Skeletal muscle satellite cell (primary cell): ENCODE results near the gene DDX46.
"Not testable (repeated sequence)": the region's sequence is repeated elsewhere in the genome, so short reads cannot be mapped to it uniquely, and the experiment has no call there.

ENCODE experiments used
- H3K27me3 ChIP-seq: 2 replicates; pipeline ENCODE4 v1.7.0; 2013; ENCODE audit warnings: low read length; ENCODE audit not compliant: control insufficient read depth, insufficient read depth
- H3K36me3 ChIP-seq: 2 replicates; pipeline ENCODE4 v1.7.0; 2013; ENCODE audit warnings: mild to moderate bottlenecking, control low read depth, low read length; ENCODE audit not compliant: insufficient read depth
- H3K4me1 ChIP-seq: 2 replicates; pipeline ENCODE4 v1.7.0; 2013; ENCODE audit warnings: low read length; ENCODE audit not compliant: control insufficient read depth, insufficient read depth
- H3K4me2 ChIP-seq: 2 replicates; pipeline ENCODE4 v1.7.0; 2013; ENCODE audit warnings: mild to moderate bottlenecking, low read length
- H3K4me3 ChIP-seq: 2 replicates; pipeline ENCODE4 v1.7.0; 2013; ENCODE audit warnings: low read length
- H3K9ac ChIP-seq: 2 replicates; pipeline ENCODE4 v1.7.0; 2013; ENCODE audit warnings: mild to moderate bottlenecking, low read depth, low read length, moderate library complexity
- H3K9me3 ChIP-seq: replicated peaks from 2 replicates; pipeline ENCODE4 v1.7.0; 2013; ENCODE audit warnings: mild to moderate bottlenecking, control low read depth, low read length

The DDX46 gene

DNA sequence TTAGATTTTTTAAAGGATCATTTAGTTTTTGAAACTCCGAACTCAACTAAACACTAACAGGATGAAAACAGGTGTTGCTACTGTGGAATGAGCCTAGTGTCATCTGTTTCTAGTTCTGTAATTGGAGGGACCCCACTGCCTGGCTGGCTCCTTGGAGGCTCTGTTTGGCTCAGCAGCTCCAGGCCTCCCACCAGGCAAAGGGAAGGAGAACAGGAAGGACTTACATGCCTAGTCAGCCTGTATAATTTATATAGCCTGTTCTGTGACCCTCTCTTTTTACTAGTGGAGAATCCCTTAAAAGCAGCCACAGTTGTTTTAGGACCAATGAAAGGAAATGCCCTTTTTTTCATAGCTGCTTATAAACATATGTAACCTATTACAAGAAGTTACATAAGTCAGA lies 66.1 kb downstream of the DDX46 start:
- H3K9ac ChIP-seq = no peak overlapping the region
- no peaks in the 10 kb centered on the region for H3K27me3 ChIP-seq
- H3K4me2 ChIP-seq = no peak overlapping the region
- no peaks in the 10 kb centered on the region for H3K9me3 ChIP-seq
- no peaks in the 10 kb centered on the region for H3K4me1 ChIP-seq
- H3K36me3 ChIP-seq = peaks cover 45% of the 10 kb centered on the region
- no peak overlapping the region for H3K4me3 ChIP-seq

- Histone ChIP-seq H3K27me3 (no peaks in the 10 kb centered on the region), H3K9me3 (no peaks in the 10 kb centered on the region), H3K36me3 (peaks cover 42% of the 10 kb centered on the region)
Measured at GRCh38 chr5:134825212-134825611, 66.6 kb downstream of the DDX46 start.

GRCh38 chr5:134833340-134834032 lies 74.9 kb downstream of the DDX46 start:
- no peak overlapping the region for H3K4me2 ChIP-seq
- no peaks in the 10 kb centered on the region for H3K27me3 ChIP-seq
- no peaks in the 10 kb centered on the region for H3K9me3 ChIP-seq
- H3K4me3 ChIP-seq = no peak overlapping the region
- H3K9ac ChIP-seq = no peak overlapping the region
- H3K4me1 ChIP-seq = peaks cover 7% of the 10 kb centered on the region
- H3K36me3 ChIP-seq = peaks cover 12% of the 10 kb centered on the region

More at GRCh38 chr5:134825212-134825611, 66.6 kb downstream of the DDX46 start:
- Histone ChIP-seq H3K4me1 (no peaks in the 10 kb centered on the region), H3K4me2 (no peak overlapping the region), H3K4me3 (no peak overlapping the region), H3K9ac (no peak overlapping the region)

GRCh38 chr5:134835623-134836022 lies 77.0 kb downstream of the DDX46 start:
- no peaks in the 10 kb centered on the region for H3K9me3 ChIP-seq

GRCh38 chr5:134837530-134838181 lies 79.1 kb downstream of the DDX46 start:
- H3K36me3 ChIP-seq = peaks cover 20% of the 10 kb centered on the region
- no peak overlapping the region for H3K9ac ChIP-seq
- no peak overlapping the region for H3K4me2 ChIP-seq
- no peak overlapping the region for H3K4me3 ChIP-seq
- no peaks in the 10 kb centered on the region for H3K27me3 ChIP-seq
- peaks cover 12% of the 10 kb centered on the region for H3K4me1 ChIP-seq
- no peaks in the 10 kb centered on the region for H3K9me3 ChIP-seq

More at GRCh38 chr5:134835623-134836022, 77.0 kb downstream of the DDX46 start:
- no peak overlapping the region for H3K4me2 ChIP-seq
- peaks cover 18% of the 10 kb centered on the region for H3K36me3 ChIP-seq
- no peak overlapping the region for H3K9ac ChIP-seq
- no peaks in the 10 kb centered on the region for H3K27me3 ChIP-seq
- H3K4me1 ChIP-seq = peaks cover 7% of the 10 kb centered on the region
- H3K4me3 ChIP-seq = no peak overlapping the region

DNA sequence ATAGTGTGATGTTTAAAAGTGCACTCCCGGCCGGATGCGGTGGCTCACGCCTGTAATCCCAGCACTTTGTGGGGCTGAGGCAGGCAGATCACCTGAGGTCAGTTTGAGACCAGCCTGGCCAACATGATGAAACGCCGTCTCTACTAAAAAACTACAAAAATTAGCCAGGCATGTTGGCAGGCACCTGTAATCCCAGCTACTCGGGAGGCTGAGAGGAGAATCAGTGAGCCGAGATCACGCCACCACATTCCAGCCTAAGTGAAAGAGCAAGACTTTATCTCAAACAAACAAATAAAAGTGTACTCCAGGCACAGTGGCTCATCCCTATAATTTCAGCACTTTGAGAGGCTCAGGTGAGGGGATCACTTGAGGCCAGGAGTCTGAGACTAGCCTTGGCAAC lies 79.8 kb downstream of the DDX46 start:
- not testable (repeated sequence) for H3K4me2 ChIP-seq, H3K9ac ChIP-seq, H3K4me3 ChIP-seq, H3K9me3 ChIP-seq, H3K27me3 ChIP-seq
- H3K4me1 ChIP-seq = peaks cover 19% of the 10 kb centered on the region
- H3K36me3 ChIP-seq = peaks cover 20% of the 10 kb centered on the region

GRCh38 chr5:134840811-134841210 lies 82.2 kb downstream of the DDX46 start:
- no peaks in the 10 kb centered on the region for H3K27me3 ChIP-seq
- H3K4me1 ChIP-seq = peaks cover 31% of the 10 kb centered on the region
- peaks cover 22% of the 10 kb centered on the region for H3K36me3 ChIP-seq
- no peak overlapping the region for H3K9ac ChIP-seq
- no peaks in the 10 kb centered on the region for H3K9me3 ChIP-seq
- no peak overlapping the region for H3K4me2 ChIP-seq
- no peak overlapping the region for H3K4me3 ChIP-seq

GRCh38 chr5:134844252-134844651 lies 85.7 kb downstream of the DDX46 start:
- Histone ChIP-seq H3K27me3 (no peaks in the 10 kb centered on the region), H3K4me2 (no peak overlapping the region), H3K9ac (no peak overlapping the region), H3K9me3 (no peaks in the 10 kb centered on the region), H3K4me3 (no peak overlapping the region), H3K36me3 (peaks cover 16% of the 10 kb centered on the region), H3K4me1 (peaks cover 30% of the 10 kb centered on the region)

GRCh38 chr5:134845335-134845851 lies 86.8 kb downstream of the DDX46 start:
- peak overlapping the region; percentile 100 for H3K9ac ChIP-seq
- H3K9me3 ChIP-seq = no peaks in the 10 kb centered on the region
- H3K4me1 ChIP-seq = peaks cover 37% of the 10 kb centered on the region
- H3K4me3 ChIP-seq = peak overlapping the region; percentile 97
- H3K27me3 ChIP-seq = no peaks in the 10 kb centered on the region
- H3K4me2 ChIP-seq = peak overlapping the region; percentile 95
- H3K36me3 ChIP-seq = peaks cover 19% of the 10 kb centered on the region

- peaks cover 44% of the 10 kb centered on the region for H3K4me1 ChIP-seq
- peaks cover 17% of the 10 kb centered on the region for H3K36me3 ChIP-seq
- peak within 1 kb of the TSS; percentile 95 for H3K4me2 ChIP-seq
Measured at GRCh38 chr5:134845852-134846640, 87.5 kb downstream of the DDX46 start, which contains the start of gene C5orf24. Gene C5orf24 (plus strand): TSS chr5:134845968. CDS start chr5:134854901, 8,933 bp downstream.

GRCh38 chr5:134846641-134846960 lies 88.0 kb downstream of the DDX46 start:
- H3K4me3 ChIP-seq = peak overlapping the region; percentile 97
- H3K9ac ChIP-seq = peak overlapping the region; percentile 100
- H3K27me3 ChIP-seq = no peaks in the 10 kb centered on the region
- H3K4me1 ChIP-seq = peaks cover 49% of the 10 kb centered on the region
- no peaks in the 10 kb centered on the region for H3K9me3 ChIP-seq
- H3K36me3 ChIP-seq = peaks cover 20% of the 10 kb centered on the region
- H3K4me2 ChIP-seq = peak overlapping the region; percentile 95

More at GRCh38 chr5:134845852-134846640, 87.5 kb downstream of the DDX46 start, which contains the start of gene C5orf24:
- Histone ChIP-seq H3K4me3 (peak within 1 kb of the TSS; percentile 97), H3K9me3 (no peaks in the 10 kb centered on the region), H3K9ac (peak within 1 kb of the TSS; percentile 100), H3K27me3 (no peaks in the 10 kb centered on the region)
